HG03066 (cell line): ENCODE data around the gene NDUFB10.
"Not testable (repeated sequence)": the region's sequence is repeated elsewhere in the genome, so short reads cannot be mapped to it uniquely, and the experiment has no call there.

Source experiments
- ATAC-seq: cut with Tn5 transposase; IDR thresholded peaks from one replicate; pipeline ENCODE4 v1.9.1; 2021; ENCODE audit warnings: low read depth; ENCODE audit not compliant: unreplicated experiment

NDUFB10 gene

GRCh38 chr16:1944612-1945199 is 14.6 kb upstream of the NDUFB10 start:
- ATAC-seq, result no peak

GRCh38 chr16:1945559-1946391 is 13.6 kb upstream of the NDUFB10 start:
- ATAC-seq, result no peak

DNA sequence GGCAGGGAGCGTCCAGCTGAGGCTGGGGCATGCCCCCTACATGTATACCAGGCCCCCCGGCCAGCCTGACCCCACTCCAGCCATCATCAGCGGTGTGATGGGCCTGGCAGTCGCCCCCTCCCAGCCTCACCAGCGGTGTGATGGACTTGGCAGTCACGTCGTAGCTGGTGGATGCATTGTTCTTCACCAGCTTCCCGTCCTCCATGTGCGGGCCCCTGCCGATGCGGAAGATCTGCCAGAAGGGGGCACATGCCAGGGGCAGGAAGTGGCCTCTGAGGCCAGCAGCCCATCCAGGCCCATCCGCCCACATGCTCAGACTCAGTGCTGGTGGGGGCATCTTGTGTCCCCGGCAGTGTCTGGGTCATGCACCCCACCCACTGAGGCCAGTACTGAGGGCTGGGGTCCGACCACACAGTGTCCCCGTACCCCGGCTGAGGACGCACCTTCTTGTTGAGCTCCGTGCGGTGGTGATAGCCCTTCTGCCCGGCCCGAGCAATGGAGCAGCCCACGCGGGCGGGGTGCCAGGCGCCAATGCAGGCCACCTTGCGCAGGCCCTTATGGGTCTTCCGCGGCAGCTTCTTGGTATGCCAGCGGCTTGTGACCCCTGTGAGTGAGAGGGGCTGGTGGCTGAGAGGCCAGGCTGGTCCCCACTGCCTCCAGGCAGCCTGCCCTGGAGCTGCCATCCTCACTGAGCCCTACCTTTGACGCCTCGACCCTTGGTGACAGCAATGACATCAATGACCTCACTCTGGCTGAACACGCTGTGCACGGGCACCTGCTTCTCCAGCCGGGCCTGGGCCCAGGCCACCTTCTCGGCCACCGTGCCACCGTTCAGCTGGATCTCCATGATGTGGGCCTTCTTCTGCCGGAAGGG is 12.6 kb upstream of the NDUFB10 start:
- ATAC-seq, result no peak

DNA sequence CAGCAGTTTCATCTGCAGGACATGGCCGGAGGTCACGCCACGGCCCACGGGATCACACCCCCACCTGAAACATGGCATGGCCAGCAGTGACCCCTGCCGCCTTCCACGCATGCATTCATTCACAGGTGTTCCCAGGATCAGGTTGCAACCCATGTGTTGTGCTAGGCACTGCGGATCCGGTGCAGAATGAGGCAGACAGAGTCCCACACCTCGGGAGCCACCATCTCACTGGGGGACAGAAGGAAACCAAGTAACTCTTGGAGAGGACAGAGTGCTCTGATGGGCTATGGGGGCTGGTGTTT is 12.0 kb upstream of the NDUFB10 start:
- no peak for ATAC-seq

GRCh38 chr16:1949507-1949906 is 9.8 kb upstream of the NDUFB10 start:
- no peak for ATAC-seq

DNA sequence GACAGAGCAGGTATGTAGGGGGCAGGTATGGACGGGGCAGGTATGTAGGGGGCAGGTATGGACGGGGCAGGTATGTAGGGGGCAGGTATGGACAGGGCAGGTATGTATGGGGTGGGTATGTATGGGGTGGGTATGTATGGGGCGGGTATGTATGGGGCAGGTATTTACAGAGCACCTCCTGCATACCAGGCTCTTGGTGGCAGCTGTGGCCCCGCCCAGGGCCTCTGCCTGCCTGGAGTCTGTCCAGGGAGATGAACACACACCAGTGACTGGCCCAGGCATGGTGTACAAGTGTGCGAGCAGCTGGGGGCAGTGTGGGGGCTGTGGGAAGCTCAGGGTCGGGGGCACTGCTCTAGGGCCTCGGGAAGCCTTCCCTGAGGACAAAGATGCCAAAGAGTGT is 9.3 kb upstream of the NDUFB10 start:
- ATAC-seq, result no peak

DNA sequence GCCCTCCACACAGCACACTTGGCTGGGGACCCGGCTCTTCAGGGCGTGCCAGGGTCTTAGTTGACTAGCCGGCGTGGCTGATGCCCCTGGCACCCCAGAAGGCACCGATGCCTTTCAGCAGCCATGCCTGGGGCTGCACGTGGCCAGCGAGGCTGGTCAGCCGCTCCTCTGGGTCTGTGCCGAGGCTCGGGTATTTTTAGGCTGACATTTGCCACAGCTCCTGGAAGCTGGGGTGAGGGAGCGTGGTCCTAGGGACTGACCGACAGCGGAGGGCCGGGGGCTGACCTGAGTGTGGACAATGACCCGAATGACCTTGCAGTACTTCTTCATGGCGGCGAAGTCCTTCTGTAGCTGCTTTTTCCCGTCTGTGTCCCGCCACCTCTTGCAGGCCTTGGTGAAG is 8.8 kb upstream of the NDUFB10 start:
- ATAC-seq, result no peak

DNA sequence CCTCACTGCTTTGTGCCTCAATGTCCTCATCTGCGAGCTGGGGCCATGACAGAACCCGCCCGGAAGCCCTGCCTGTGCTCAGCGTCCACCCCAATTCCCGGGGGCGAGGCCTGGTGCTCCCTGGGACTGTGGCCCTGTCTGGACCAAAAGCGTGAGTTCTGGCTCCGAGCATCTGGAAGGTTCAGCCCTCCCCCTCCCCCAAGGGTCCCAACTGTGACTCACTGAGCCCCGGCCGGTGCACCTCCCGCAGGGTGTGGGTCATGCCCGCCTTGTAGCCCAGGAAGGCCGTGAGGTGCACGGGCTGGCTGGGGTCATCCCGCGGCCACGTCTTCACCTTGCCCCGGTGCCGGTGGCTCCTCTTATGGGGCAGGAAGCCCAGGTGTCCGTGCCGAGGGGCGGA is 5.6 kb upstream of the NDUFB10 start:
- ATAC-seq, result no peak

- ATAC-seq, result not testable (repeated sequence)
Observed at GRCh38 chr16:1957434-1958142, 1.8 kb upstream of the NDUFB10 start.

DNA sequence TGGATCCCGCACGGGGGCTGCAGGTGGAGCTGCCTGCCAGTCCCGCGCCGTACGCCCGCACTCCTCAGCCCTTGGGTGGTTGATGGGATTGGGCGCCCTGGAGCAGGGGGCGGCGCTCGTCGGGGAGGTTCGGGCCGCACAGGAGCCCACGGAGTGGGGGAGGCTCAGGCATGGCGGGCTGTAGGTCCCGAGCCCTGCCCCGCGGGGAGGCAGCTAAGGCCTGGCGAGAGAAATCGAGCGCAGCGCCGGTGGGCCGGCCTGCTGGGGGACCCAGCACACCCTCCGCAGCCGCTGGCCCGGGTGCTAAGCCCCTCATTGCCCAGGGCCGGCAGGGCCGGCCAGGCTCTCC is 1.2 kb upstream of the NDUFB10 start:
- not testable (repeated sequence) for ATAC-seq

DNA sequence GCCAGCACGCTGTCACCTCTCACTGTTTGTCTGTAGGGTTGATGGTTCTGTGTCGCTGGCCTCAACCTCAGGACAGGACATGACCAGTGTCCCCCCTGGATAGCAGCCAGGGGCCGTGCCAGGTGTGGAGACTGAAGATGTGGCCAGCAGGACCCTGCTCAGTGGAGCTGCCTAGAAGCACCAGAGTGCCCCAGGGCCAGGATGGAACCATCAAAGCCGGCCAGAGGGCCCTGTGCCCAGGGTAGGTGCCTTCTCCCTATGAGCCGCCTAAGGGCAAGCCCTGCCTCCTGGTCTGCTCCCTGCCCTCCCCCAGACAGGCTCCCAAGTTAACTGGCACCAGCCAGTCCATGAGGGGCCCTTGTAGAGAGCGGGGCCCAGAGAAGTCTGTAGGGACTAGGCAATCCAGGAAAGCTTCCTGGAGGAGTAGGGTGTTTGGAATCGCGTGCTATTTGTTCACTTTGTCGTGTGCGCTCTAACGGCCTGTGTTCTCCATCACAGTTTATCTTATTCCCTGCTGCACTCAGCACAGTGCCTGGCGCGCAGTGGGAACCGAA is 546 bp upstream of the NDUFB10 start:
- ATAC-seq, result no peak

GRCh38 chr16:1960665-1961630 is 1.6 kb downstream of the NDUFB10 start:
- ATAC-seq, result no peak

DNA sequence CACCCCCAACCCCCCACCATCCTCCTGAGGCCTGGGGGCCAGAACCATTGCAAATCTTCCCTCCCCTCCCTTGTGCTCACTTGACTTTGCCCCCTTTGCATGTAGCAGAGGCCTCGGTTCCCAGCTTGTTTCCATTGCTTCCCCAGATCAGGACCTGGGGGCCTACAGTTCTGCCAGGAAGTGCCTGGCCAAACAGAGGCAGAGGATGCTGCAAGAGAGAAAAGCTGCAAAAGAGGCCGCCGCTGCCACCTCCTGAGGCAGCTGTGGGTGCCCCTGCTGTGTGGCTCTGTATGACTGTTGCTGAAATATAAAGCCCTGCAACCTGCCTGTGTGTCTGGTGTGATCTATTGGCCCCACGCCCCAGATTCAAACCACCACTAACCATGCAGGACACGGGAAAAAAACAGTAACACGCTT is 2.3 kb downstream of the NDUFB10 start:
- ATAC-seq, result no peak

DNA sequence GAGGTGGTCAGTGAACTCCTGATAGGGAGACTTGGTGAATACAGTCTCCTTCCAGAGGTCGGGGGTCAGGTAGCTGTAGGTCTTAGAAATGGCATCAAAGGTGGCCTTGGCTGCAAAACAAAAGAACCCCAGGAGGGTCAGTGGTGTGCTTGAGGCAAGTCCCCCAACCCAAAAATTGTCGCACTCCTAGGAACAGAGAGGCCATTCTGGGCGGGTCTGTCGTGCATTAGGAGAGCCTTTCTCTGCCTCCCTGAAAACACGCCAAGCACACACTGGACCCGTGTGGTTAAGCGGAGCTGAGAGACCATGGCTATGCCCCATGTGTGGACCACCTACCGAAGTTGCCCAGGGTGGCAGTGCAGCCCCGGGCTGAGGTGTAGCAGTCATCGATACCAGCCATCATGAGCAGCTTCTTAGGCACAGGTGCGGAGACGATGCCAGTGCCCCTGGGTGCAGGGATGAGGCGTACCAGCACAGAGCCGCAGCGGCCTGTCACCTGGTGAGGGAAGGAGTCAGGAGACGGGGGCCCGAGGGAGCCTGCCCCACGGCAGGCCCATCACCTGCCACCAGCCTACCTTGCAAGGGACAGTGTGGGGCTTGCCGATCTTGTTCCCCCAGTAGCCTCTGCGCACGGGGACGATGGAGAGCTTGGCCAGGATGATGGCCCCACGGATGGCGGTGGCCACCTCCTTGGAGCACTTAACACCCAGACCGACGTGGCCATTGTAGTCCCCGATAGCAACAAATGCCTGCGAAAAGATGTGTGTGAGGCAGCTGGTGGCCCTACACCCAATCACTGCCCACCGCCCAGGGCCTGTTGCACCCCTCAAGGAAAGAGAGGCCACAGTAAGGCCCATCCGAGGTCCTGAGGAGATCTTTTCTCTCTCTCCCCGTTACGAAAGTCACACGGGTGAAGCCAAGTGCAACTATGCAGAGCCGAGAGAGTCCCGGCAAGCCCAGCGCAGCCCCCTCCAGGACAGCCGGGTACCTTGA is 3.1 kb downstream of the NDUFB10 start:
- not testable (repeated sequence) for ATAC-seq

DNA sequence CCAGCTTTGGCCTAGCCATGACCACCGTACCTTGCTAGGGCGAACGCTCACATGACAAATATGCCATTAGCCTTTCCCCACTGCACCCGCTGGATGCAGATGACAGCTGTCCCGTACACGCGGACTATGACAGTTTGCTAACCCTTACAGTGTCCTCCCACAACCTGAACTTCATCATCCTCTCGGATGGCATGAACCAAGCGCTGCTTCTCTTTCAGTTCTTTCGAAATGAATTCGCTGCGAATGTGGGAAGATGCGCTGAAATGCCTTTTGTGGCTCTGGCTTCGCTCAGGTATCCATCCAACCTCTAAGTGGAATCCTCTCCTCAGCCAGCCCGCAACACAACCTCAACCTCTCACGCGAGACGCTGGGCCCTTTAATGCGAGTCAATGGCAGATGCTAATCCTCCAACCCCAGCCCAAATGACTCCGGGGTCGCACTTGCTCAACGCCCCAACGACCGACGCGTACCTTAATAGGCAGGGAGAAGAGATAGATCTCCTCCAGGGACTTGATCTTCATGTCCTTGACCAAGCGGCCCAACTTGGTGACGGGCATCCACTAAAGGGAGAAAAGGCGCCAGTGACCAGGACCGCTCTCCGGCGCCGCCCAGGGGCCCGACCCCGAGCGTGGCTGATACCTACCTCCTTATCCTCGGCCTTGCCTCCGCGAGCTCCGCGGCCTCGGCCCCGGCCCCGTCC is 4.6 kb downstream of the NDUFB10 start:
- ATAC-seq, result peak; percentile 21

GRCh38 chr16:1964506-1965395 is 5.4 kb downstream of the NDUFB10 start, which contains the start of gene RPS2:
Gene RPS2, minus strand, starts transcription at chr16:1964826. Its CDS starts 201 bp downstream, at chr16:1964625.
- ATAC-seq, result peak; percentile 84
